Chondrocyte (in vitro differentiated cells): ENCODE measurements around the gene CACNG7. TPM values are rescaled to one million over a fixed set of nuclear protein-coding genes. Genes with fewer than 3 reads are reported as not detected.

Experiments used
- DNase-seq: peaks from one replicate; pipeline ENCODE4 v3.0.0; 2021; ENCODE audit warnings: mixed read lengths, low spot score
- H3K27ac Mint-ChIP-seq: one replicate; pipeline ENCODE4 v1.8.0; 2021; ENCODE audit warnings: mild to moderate bottlenecking, moderate library complexity, mixed read lengths; ENCODE audit not compliant: unreplicated experiment
- H3K27me3 Mint-ChIP-seq: 2 replicates; pipeline ENCODE4 v1.8.0; 2021; ENCODE audit warnings: low read depth, mixed read lengths
- H3K36me3 Mint-ChIP-seq: 2 replicates; pipeline ENCODE4 v1.8.0; 2021; ENCODE audit warnings: low read depth, mixed read lengths
- H3K4me1 Mint-ChIP-seq: 2 replicates; pipeline ENCODE4 v1.8.0; 2021; ENCODE audit warnings: low read depth, mild to moderate bottlenecking, mixed read lengths
- H3K4me3 Mint-ChIP-seq: one replicate; pipeline ENCODE4 v1.8.0; 2021; ENCODE audit warnings: mild to moderate bottlenecking, moderate library complexity, mixed read lengths; ENCODE audit not compliant: unreplicated experiment
- H3K9me3 Mint-ChIP-seq: 2 replicates; pipeline ENCODE4 v1.8.0; 2021; ENCODE audit warnings: low read depth, mixed read lengths
- CTCF ChIP-seq: fragments of 200-600 bp; sonication (generic); IDR thresholded peaks from 2 replicates; pipeline ENCODE4 v1.5.0; 2021; ENCODE audit warnings: antibody characterized with exemption, mild to moderate bottlenecking, moderate library complexity
- total RNA-seq: library from RNA; stranded (reverse); gene quantifications from 3 replicates; pipeline ENCODE4 v1.2.1, GENCODE V29; 2021

The CACNG7 gene
- total RNA-seq, 1 donor from 2014 or later: not detected

- TF ChIP-seq CTCF: no peak
- H3K4me3 Mint-ChIP-seq: peak overlapping the region; percentile 14
- H3K27ac Mint-ChIP-seq: peak overlapping the region; percentile 62
- no peaks in the 10 kb centered on the region for H3K9me3 Mint-ChIP-seq
- DNase-seq: no peak
- peaks cover 45% of the 10 kb centered on the region for H3K4me1 Mint-ChIP-seq
- peaks cover 31% of the 10 kb centered on the region for H3K36me3 Mint-ChIP-seq
- no peaks in the 10 kb centered on the region for H3K27me3 Mint-ChIP-seq
These were observed 37.6 kb upstream of the CACNG7 start for GRCh38 chr19:53871454-53871853.

GRCh38 chr19:53872762-53873161 is 36.3 kb upstream of the CACNG7 start:
- Mint-ChIP-seq H3K4me3 (no peak overlapping the region), H3K27me3 (no peaks in the 10 kb centered on the region), H3K27ac (peak overlapping the region; percentile 30), H3K9me3 (no peaks in the 10 kb centered on the region), H3K36me3 (peaks cover 34% of the 10 kb centered on the region), H3K4me1 (peaks cover 42% of the 10 kb centered on the region)
- TF ChIP-seq CTCF: no peak
- DNase-seq: no peak

- H3K9me3 Mint-ChIP-seq: no peaks in the 10 kb centered on the region
- no peak overlapping the region for H3K4me3 Mint-ChIP-seq
- peak overlapping the region; percentile 80 for H3K27ac Mint-ChIP-seq
- H3K27me3 Mint-ChIP-seq: no peaks in the 10 kb centered on the region
- peaks cover 34% of the 10 kb centered on the region for H3K36me3 Mint-ChIP-seq
- no peak for TF ChIP-seq CTCF
- DNase-seq: peak; percentile 86
- H3K4me1 Mint-ChIP-seq: peaks cover 47% of the 10 kb centered on the region
These were observed 35.1 kb upstream of the CACNG7 start for GRCh38 chr19:53873773-53874605.

- no peak overlapping the region for H3K4me3 Mint-ChIP-seq
- DNase-seq: no peak
- no peaks in the 10 kb centered on the region for H3K27me3 Mint-ChIP-seq
- H3K27ac Mint-ChIP-seq: peak overlapping the region; percentile 80
- H3K36me3 Mint-ChIP-seq: peaks cover 34% of the 10 kb centered on the region
- no peak for TF ChIP-seq CTCF
- no peaks in the 10 kb centered on the region for H3K9me3 Mint-ChIP-seq
- H3K4me1 Mint-ChIP-seq: peaks cover 48% of the 10 kb centered on the region
These were observed 34.5 kb upstream of the CACNG7 start for GRCh38 chr19:53874606-53874990.

- Mint-ChIP-seq H3K4me3 (no peak overlapping the region), H3K27ac (peak overlapping the region; percentile 36), H3K9me3 (no peaks in the 10 kb centered on the region), H3K36me3 (peaks cover 33% of the 10 kb centered on the region), H3K27me3 (no peaks in the 10 kb centered on the region), H3K4me1 (peaks cover 44% of the 10 kb centered on the region)
- DNase-seq: no peak
- TF ChIP-seq CTCF: no peak
These were observed 33.3 kb upstream of the CACNG7 start for GRCh38 chr19:53875602-53876325.
